HG03571 (cell line): ENCODE data around the gene SLC26A8.
"Not testable (repeated sequence)": the region's sequence is repeated elsewhere in the genome, so short reads cannot be mapped to it uniquely, and the experiment has no call there.

Source experiments
- ATAC-seq: cut with Tn5 transposase; IDR thresholded peaks from one replicate; pipeline ENCODE4 v1.9.1; 2021; ENCODE audit not compliant: unreplicated experiment

Gene SLC26A8

GRCh38 chr6:35955071-35955470 lies 69.4 kb downstream of the SLC26A8 start:
- ATAC-seq = no peak

- ATAC-seq = no peak
Measured at GRCh38 chr6:35954333-35954732, 70.1 kb downstream of the SLC26A8 start.

- ATAC-seq = no peak
Measured at GRCh38 chr6:35948725-35949124, 75.7 kb downstream of the SLC26A8 start.

GRCh38 chr6:35945650-35946025 lies 78.8 kb downstream of the SLC26A8 start:
- no peak for ATAC-seq

GRCh38 chr6:35943390-35943789 lies 81.1 kb downstream of the SLC26A8 start:
- no peak for ATAC-seq

- no peak for ATAC-seq
Measured at GRCh38 chr6:35942355-35942754, 82.1 kb downstream of the SLC26A8 start.

- not testable (repeated sequence) for ATAC-seq
Measured at GRCh38 chr6:35941170-35941569, 83.3 kb downstream of the SLC26A8 start.

GRCh38 chr6:35940014-35940413 lies 84.4 kb downstream of the SLC26A8 start:
- not testable (repeated sequence) for ATAC-seq

GRCh38 chr6:35939259-35939658 lies 85.2 kb downstream of the SLC26A8 start:
- not testable (repeated sequence) for ATAC-seq

GRCh38 chr6:35936681-35937359 lies 87.6 kb downstream of the SLC26A8 start:
- no peak for ATAC-seq

GRCh38 chr6:35935469-35935868 lies 89.0 kb downstream of the SLC26A8 start:
- ATAC-seq = no peak

GRCh38 chr6:35933844-35934243 lies 90.6 kb downstream of the SLC26A8 start:
- ATAC-seq = no peak

GRCh38 chr6:35931873-35932272 lies 92.6 kb downstream of the SLC26A8 start:
- ATAC-seq = not testable (repeated sequence)

- no peak for ATAC-seq
Measured at GRCh38 chr6:35931120-35931561, 93.3 kb downstream of the SLC26A8 start.

GRCh38 chr6:35929601-35930000 lies 94.8 kb downstream of the SLC26A8 start:
- ATAC-seq = no peak

GRCh38 chr6:35926509-35927215 lies 97.8 kb downstream of the SLC26A8 start:
- ATAC-seq = no peak

GRCh38 chr6:35925961-35926360 lies 98.5 kb downstream of the SLC26A8 start:
- ATAC-seq = no peak

- ATAC-seq = no peak
Measured at GRCh38 chr6:35924146-35924545, 100.3 kb downstream of the SLC26A8 start.

- no peak for ATAC-seq
Measured at GRCh38 chr6:35922139-35922554, 102.3 kb downstream of the SLC26A8 start.

- peak; percentile 74 for ATAC-seq
Measured at GRCh38 chr6:35920793-35921732, 103.4 kb downstream of the SLC26A8 start, which contains the start of gene SRPK1. Gene SRPK1 (minus strand): TSS chr6:35921098. CDS start chr6:35921056, 42 bp downstream.
